ENCODE measurements around the gene ENO2.
A peak's percentile ranks its signal among the peaks of the same experiment; 100 is the strongest.

The ENO2 gene

GRCh38 chr12:6914947-6915788 lies 788 bp downstream of the ENO2 start:
- DNase-seq, result no peak

GRCh38 chr12:6915789-6916285 lies 1.5 kb downstream of the ENO2 start:
- no peak for DNase-seq

GRCh38 chr12:6916426-6917200 lies 2.2 kb downstream of the ENO2 start:
- no peak for DNase-seq

GRCh38 chr12:6917491-6918231 lies 3.3 kb downstream of the ENO2 start:
- no peak for DNase-seq

GRCh38 chr12:6919588-6919987 lies 5.2 kb downstream of the ENO2 start:
- DNase-seq, result no peak

GRCh38 chr12:6921539-6921938 lies 7.2 kb downstream of the ENO2 start:
- DNase-seq, result no peak

GRCh38 chr12:6921996-6922946 lies 7.9 kb downstream of the ENO2 start:
- DNase-seq, result no peak

- DNase-seq, result no peak
Observed at GRCh38 chr12:6923003-6923732, 8.8 kb downstream of the ENO2 start.

GRCh38 chr12:6923851-6924250 lies 9.5 kb downstream of the ENO2 start:
- no peak for DNase-seq

GRCh38 chr12:6925239-6925539 lies 10.8 kb downstream of the ENO2 start:
- peak; percentile 56 for DNase-seq

GRCh38 chr12:6925540-6926279 lies 11.3 kb downstream of the ENO2 start:
- DNase-seq, result peak; percentile 87

- peak; percentile 95 for DNase-seq
Observed at GRCh38 chr12:6927379-6928021, 13.1 kb downstream of the ENO2 start, which contains the start of gene ATN1. Gene ATN1, plus strand, starts transcription at chr12:6927959. Its CDS starts 6,043 bp downstream, at chr12:6934002.

GRCh38 chr12:6928022-6928702 lies 13.8 kb downstream of the ENO2 start:
- DNase-seq, result no peak

GRCh38 chr12:6928703-6929407 lies 14.5 kb downstream of the ENO2 start:
- no peak for DNase-seq

- no peak for DNase-seq
Observed at GRCh38 chr12:6929466-6930452, 15.4 kb downstream of the ENO2 start.

- no peak for DNase-seq
Observed at GRCh38 chr12:6932766-6933165, 18.4 kb downstream of the ENO2 start.

- no peak for DNase-seq
Observed at GRCh38 chr12:6934110-6934509, 19.7 kb downstream of the ENO2 start.

All from right hindlimb (tissue), 1 donor.